GM18498 (cell line): Measurements from ENCODE around the gene CSMD2.

Experiments used
- ATAC-seq: cut with Tn5 transposase; IDR thresholded peaks from one replicate; pipeline ENCODE4 v1.9.1; 2021; ENCODE audit warnings: mild to moderate bottlenecking, moderate library complexity; ENCODE audit not compliant: unreplicated experiment

CSMD2 gene

DNA sequence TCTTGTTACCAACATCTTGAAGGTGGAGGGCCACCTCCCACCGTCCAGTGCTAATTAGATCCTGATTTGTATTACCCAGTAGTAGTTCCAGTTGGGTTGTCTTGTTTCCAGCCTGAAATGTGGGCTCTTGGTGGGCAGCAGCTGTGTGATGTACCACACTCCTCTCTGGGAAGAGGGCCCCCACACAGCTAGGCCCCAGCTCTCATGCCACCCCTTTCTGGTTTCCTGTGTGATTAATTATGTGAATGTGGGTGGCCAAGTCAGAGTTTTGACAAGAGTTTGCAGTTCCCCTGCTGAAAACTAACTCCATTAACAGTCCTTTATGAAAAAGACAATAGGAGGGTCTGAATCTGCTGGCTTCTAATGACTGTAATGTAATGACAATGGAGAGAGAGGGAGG is 297.3 kb downstream of the CSMD2 start:
- no peak for ATAC-seq

DNA sequence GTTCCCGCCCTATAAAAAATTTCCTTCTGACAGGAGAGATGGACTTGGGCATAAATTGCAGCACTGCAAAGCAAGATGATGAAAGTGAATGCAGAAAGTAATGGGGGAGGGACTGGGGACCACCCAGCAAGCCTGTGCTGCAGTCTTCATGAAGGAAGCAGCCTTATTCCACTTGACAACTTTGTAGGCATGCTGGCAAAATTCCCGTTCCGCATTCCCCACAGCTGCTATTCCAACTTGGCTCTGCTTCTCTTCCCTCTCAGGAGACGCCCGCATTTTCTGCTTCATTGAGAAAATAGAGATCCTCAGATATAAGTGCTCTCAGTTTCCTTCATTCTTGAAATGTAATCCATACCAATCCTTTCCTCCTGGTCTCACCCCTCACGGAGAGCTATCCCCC is 298.7 kb downstream of the CSMD2 start:
- ATAC-seq = no peak

DNA sequence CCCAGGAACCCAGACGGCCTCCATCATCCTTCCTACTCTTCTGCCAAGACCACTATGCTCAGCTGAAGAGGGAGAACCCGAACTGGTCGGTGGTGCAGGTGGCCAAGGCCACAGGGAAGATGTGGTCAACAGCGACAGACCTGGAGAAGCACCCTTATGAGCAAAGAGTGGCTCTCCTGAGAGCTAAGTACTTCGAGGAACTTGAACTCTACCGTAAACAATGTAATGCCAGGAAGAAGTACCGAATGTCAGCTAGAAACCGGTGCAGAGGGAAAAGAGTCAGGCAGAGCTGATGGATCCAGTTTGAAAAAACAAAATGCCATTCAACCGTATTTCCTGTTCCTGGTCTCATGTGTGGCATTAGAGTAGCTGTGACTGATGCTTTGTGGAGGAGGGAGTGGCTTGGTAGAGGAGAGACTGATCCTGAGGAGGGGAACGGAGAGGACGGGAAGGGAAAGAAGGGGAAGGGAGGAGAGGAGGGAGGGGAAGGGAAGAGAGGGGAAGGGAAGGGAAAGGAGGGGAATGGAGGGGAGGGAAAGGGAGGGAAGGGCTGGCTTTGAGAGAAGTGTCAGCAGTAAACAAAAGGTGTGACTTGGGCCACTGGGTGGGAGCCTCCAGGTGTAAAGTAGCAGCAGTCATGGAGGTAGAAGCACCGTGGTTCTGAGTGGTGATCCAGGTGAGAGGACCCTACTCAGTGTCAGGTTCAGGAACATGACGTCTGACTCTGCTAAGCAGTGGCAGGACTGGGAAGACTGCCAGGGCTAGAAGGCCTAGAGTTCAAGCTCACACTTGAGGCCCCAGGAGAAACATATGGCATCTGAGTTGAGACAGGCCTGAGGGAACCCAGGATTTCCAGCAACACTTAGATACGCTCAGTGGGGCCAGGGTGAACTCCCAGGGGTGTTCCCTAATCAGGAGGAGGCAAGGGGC is 300.3 kb downstream of the CSMD2 start:
- ATAC-seq = no peak

GRCh38 chr1:33863779-33864178 is 301.3 kb downstream of the CSMD2 start, which contains the start of gene HMGB4:
Gene HMGB4, plus strand, starts transcription at chr1:33864079. Its CDS starts 113 bp downstream, at chr1:33864192.
- ATAC-seq = no peak

DNA sequence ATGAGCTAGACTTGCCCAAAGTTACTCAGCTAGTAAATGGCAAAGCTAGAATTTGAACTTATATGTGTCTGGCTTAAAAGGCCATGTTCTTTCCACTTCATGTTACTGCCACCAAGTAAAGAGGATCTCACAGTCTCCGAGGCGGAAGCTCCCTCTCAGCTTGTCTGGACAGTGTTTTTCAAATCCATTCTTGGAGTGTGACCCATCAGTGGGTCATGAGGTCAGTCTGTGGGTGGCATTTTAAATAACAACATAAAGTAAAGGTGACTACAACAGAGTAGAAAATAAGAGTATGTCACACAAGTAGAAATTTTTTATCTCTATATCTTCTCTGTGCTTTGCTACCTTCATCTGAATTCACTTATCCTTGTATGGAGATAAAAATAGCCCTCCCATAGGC is 304.4 kb downstream of the CSMD2 start:
- ATAC-seq = no peak

GRCh38 chr1:33854091-33854490 is 310.9 kb downstream of the CSMD2 start:
- ATAC-seq = no peak

GRCh38 chr1:33853431-33853830 is 311.6 kb downstream of the CSMD2 start:
- no peak for ATAC-seq

DNA sequence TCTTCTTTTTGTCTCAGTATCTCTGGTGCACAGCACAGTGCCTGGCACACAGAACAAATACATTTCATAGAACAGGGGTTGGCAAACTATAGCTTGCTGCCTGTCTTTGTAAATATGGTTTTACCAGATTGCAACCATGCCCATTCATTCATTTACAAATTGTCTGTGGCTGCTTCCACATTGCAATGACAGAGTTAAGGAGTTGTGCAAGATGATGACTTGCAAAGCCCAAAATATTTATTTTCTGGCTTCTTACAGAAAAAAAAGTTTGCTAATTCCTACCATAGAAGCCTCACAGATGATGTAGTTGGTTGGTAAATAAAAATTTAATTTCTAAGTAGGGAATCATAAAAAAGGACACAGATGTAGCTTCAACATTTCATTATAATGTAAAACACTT is 312.3 kb downstream of the CSMD2 start:
- ATAC-seq = no peak

GRCh38 chr1:33850481-33850880 is 314.5 kb downstream of the CSMD2 start:
- ATAC-seq = no peak

DNA sequence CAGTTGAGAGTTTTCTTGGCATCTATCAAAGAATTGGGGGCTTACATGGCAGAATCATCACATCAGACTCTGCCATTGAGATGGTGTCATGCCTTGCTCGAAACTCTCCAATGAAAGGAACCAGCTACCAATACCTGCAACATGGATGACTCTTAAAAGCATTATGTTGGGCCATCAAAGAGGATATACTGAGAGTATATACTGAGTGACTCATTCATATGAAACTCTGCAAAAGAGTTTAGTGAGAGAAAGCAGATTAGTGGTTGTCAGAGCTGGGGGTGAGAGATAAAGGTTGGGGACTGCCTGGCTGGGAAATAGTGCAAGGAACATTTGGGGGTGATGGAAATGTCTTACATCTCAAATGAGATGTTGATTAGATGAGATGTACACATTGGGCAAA is 315.8 kb downstream of the CSMD2 start:
- no peak for ATAC-seq

- ATAC-seq = no peak
Observed at GRCh38 chr1:33848205-33848937, 316.7 kb downstream of the CSMD2 start.

DNA sequence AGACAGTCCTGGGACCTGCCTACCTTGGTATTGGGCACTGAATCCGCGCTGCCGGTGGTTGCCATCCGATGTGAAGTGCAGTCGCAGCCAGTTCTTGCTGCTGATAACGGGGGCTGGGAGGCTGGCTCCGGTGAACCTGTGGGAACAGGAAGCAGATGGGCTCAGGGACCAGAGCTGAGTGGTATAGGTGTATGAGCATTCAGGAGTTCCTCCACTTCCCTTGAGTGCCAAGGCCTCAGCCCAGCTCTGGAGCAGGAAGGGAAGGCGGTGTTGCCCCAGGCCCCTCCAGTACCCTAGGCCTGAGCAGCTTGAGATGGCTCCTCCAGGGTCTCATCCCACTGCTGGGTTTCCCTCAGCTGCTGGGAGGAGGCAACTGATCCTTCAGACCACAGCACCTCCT is 318.2 kb downstream of the CSMD2 start:
- no peak for ATAC-seq

- ATAC-seq = no peak
Observed at GRCh38 chr1:33844166-33844565, 320.9 kb downstream of the CSMD2 start.

DNA sequence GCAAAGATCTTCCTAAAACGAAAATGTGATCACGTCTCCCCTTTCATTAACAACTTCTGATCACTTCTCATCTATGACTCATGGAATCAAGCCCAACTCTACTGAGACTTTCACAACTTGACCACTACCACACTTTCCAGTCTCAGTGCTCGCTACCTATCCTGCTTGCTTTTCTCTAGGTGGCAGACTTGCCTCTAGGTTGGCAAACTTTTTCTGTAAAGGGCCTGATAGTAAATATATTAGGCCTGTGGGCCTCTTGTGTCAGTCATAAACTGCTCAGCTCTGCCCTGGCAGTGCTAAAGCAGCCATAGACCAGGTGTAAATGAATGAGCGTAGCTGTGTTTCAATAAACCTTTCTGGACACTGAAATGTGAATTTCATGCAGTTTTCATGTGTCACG is 322.7 kb downstream of the CSMD2 start:
- no peak for ATAC-seq

GRCh38 chr1:33841494-33841893 is 323.5 kb downstream of the CSMD2 start:
- ATAC-seq = no peak

DNA sequence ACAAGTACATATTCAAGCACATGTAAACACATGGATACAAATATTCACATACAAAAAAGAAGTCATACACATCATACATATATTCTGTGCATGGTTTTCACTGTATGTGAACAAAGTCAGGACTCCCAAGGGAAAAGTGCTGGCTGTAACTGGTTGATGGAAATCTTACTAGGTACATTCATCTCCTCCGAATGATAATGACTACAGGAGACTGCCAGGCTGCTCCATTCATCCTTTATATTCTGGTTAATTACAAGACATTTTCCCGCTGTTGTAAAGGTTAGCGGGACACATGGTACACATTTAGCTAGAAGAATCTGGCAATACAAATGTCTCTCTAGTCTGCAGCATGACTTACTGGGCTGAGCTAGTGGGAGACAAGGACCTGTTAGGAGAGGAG is 327.4 kb downstream of the CSMD2 start:
- ATAC-seq = no peak

DNA sequence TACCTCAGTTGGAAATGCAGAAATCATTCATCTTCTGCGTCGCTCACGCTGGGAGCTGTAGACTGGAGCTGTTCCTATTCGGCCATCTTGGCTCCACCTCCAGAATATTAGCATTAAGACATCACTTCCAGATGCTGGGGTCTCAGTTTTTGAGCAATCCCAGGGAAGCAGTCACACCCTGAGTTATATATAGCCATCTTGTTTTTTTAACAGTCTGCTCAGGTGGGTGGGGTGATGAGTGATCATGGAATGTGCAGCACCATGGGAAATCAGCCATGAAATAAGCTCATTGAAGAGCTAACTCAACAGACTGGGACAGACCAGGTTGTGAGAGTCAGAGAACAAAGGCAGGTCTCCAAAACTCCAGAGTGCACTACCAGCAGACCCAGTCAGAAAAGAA is 328.1 kb downstream of the CSMD2 start:
- ATAC-seq = no peak

DNA sequence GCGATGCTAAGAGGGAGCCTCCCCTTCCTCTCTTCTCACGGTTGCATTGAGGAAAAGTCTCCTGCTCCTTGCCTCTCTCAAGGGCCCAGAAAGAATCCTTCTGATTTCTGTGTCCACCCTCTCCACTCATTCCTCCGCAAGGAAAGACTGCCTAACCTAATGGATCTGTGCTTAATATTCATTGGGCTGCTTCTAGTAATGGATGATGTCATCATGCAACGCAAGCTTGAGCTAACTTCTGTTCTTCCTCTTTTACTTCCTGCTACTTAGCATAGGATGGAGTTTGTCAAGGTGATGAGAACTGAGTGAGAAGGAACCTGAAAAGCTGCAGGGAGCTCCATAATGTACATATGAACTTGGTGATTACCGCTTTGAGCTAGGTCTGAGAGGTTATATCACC is 336.4 kb downstream of the CSMD2 start:
- no peak for ATAC-seq

- no peak for ATAC-seq
Observed at GRCh38 chr1:33828059-33828458, 337.0 kb downstream of the CSMD2 start.

GRCh38 chr1:33826711-33827110 is 338.3 kb downstream of the CSMD2 start:
- ATAC-seq = no peak

DNA sequence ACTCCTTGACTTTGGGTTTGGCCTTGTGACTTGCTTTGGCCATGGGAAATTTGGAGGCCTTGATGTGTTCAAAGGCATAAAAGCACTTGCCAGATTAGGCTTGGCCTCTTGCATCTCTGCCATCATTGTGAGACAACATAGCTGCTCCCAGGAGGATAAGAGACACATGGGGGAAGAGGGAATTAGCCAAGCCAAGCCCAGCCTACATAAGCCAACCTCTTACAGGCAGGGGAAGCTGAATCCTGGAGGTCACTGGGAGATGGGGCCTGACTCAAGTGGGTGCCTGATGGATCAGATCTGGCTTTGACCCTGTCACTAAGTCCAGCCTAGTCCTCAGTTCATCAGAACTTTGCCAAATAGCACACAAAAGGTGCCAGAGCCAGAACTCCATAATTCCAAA is 338.7 kb downstream of the CSMD2 start:
- no peak for ATAC-seq

- ATAC-seq = no peak
Observed at GRCh38 chr1:33825506-33825905, 339.5 kb downstream of the CSMD2 start.
